Kidney (tissue), 14 donors: ENCODE results near the gene PEDS1. TPM values are rescaled to one million over a fixed set of nuclear protein-coding genes. Genes with fewer than 3 reads are reported as not detected.
"Not testable (repeated sequence)": the region's sequence is repeated elsewhere in the genome, so short reads cannot be mapped to it uniquely, and the experiment has no call there.

ENCODE experiments used
- DNase-seq, 5 donors: peaks; one replicate each; pipeline ENCODE4 v3.0.0-alpha.2; 2013 to 2020
- FAIRE-seq: peaks from 2 replicates; lab custom pipeline; 2012; peaks lifted over from hg19 to GRCh38; lab: Jason Lieb, UNC
- H3K27ac ChIP-seq, 2 donors: one replicate each; pipeline ENCODE4 v1.7.0; 2013; ENCODE audit warnings: low read depth in 2 of 2, low read length in 2 of 2, inconsistent platforms in 1 of 2
- H3K27me3 ChIP-seq: one replicate; pipeline ENCODE4 v1.7.1; 2013; ENCODE audit warnings: low read length, inconsistent platforms; ENCODE audit not compliant: control insufficient read depth, insufficient read depth
- H3K36me3 ChIP-seq, 3 donors: one replicate each; pipeline versions ENCODE4 v1.7.0 to v1.7.1; 2013; ENCODE audit warnings: low read length in 3 of 3, control low read depth in 1 of 3, inconsistent platforms in 1 of 3; ENCODE audit not compliant: insufficient read depth in 3 of 3, control insufficient read depth in 2 of 3
- H3K4me1 ChIP-seq, 3 donors: one replicate each; pipeline versions ENCODE4 v1.7.0 to v1.7.1; 2013; ENCODE audit warnings: low read length in 3 of 3, inconsistent platforms in 1 of 3, low read depth in 1 of 3; ENCODE audit not compliant: control insufficient read depth in 2 of 3, insufficient read depth in 2 of 3
- H3K4me3 ChIP-seq, 3 donors: one replicate each; pipeline versions ENCODE4 v1.7.0 to v1.8.1; 2013; ENCODE audit warnings: low read length in 3 of 3, control low read depth in 1 of 3, inconsistent platforms in 1 of 3
- H3K9ac ChIP-seq, 3 donors: one replicate each; pipeline versions ENCODE4 v1.7.0 to v1.7.1; 2013; ENCODE audit warnings: low read length in 3 of 3, control low read depth in 1 of 3, inconsistent platforms in 1 of 3
- H3K9me3 ChIP-seq, 3 donors: one replicate each; pipeline versions ENCODE4 v1.7.0 to v1.7.1; 2013; ENCODE audit warnings: low read length in 3 of 3, control low read depth in 1 of 3, inconsistent platforms in 1 of 3; ENCODE audit not compliant: control insufficient read depth in 2 of 3, insufficient read depth in 1 of 3
- intact Hi-C: fragments of 100-400 bp; cut with DNase I; formaldehyde crosslinking; loops from one replicate; pipeline ENCODE4 v1.11.1; 2022
- polyA plus RNA-seq: library from polyadenylated mRNA; stranded (reverse); fragments of 350-450 nt; fragmentation: Illumina TruSeq; extraction: RNeasy Lipid Tissue Mini Kit (QIAGEN cat#74804); gene quantifications from one replicate; pipeline ENCODE4 v1.2.3, GENCODE V29; 2014; ENCODE audit warnings: low read depth, low replicate concordance; ENCODE audit not compliant: insufficient read depth
- total RNA-seq: library from RNA; stranded (reverse); fragmentation: NEBNext Ultra II Directional; extraction: Animal tissue kit (Norgen Biotek cat#: 25700); gene quantifications from one replicate; pipeline ENCODE4 v1.2.1, GENCODE V29; 2021
- TF ChIP-seq, protein P1 (sequence below): IDR thresholded peaks from 3 replicates; pipeline ENCODE4 v1.5.1; 2012; ENCODE audit warnings: mild to moderate bottlenecking, moderate library complexity, borderline replicate concordance; ENCODE audit not compliant: insufficient read depth; ENCODE audit errors: extremely low read depth
- donor health status: control.
- donor health status: control.
- donor health status: control.
- donor health status: control.
- donor health status: control.
- donor health status: DM: yes; HTN: yes; CAD: no.
- donor health status: Normal renal cell carcinoma (clear cell type).

Gene PEDS1
- total and polyA plus RNA-seq, 2 donors from 2014 or later, result 16.3 to 18.3 TPM

DNA sequence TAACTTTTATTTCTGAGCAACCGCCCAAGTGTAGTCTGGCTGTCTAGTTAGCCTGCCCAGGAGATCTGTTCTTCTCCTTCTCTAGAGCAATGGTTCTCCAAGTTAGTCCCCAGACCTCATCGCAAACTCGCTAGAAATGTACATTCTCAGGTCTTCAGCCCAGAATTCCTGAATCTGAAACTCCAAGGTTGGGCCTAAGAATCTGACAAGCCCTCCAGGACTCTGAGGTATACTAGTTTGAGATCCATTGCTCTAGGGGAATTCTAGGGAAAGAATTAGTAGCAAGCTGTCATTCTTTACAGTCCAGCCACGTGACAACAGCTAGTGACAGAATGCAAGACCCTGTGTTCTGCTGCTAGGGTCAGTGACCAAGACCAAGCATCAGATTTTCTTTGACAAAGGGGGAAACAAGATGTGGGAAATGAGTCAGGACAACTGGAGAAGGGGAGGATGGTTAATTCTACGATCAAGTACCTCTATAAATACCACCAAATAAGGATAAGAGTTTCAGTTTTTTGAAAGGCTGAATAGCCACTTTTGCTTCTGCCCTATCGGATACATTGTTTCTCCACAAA is 46.4 kb downstream of the PEDS1 start:
- Histone ChIP-seq H3K4me1 (peaks cover 0 to 32% (median 29%) of the 10 kb centered on the region in 3 donors), H3K4me3 (no peak overlapping the region), H3K36me3 (no peaks in the 10 kb centered on the region), H3K27ac (no peak overlapping the region), H3K27me3 (no peaks in the 10 kb centered on the region), H3K9ac (no peak overlapping the region), H3K9me3 (no peaks in the 10 kb centered on the region)
- DNase-seq (no peak), FAIRE-seq (no peak)
- TF ChIP-seq, protein P1, sequence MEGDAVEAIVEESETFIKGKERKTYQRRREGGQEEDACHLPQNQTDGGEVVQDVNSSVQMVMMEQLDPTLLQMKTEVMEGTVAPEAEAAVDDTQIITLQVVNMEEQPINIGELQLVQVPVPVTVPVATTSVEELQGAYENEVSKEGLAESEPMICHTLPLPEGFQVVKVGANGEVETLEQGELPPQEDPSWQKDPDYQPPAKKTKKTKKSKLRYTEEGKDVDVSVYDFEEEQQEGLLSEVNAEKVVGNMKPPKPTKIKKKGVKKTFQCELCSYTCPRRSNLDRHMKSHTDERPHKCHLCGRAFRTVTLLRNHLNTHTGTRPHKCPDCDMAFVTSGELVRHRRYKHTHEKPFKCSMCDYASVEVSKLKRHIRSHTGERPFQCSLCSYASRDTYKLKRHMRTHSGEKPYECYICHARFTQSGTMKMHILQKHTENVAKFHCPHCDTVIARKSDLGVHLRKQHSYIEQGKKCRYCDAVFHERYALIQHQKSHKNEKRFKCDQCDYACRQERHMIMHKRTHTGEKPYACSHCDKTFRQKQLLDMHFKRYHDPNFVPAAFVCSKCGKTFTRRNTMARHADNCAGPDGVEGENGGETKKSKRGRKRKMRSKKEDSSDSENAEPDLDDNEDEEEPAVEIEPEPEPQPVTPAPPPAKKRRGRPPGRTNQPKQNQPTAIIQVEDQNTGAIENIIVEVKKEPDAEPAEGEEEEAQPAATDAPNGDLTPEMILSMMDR, result no peak
- intact Hi-C loops, result no loop called here

- H3K9me3 ChIP-seq, H3K4me3 ChIP-seq, H3K27me3 ChIP-seq, H3K36me3 ChIP-seq, H3K27ac ChIP-seq, H3K9ac ChIP-seq, FAIRE-seq, intact Hi-C loops, DNase-seq: not testable (repeated sequence)
- H3K4me1 ChIP-seq, result peaks cover 0 to 27% (median 27%) of the 10 kb centered on the region in 3 donors
Observed at GRCh38 chr20:50106669-50107068, 46.9 kb downstream of the PEDS1 start.

Other genes starting within 250 kb of the PEDS1 start
- 9.0 TPM for gene SPATA2, start 238.2 kb downstream of the PEDS1 start, total RNA-seq
- gene SPATA2, start 238.2 kb downstream of the PEDS1 start, polyA plus RNA-seq, result 5.8 TPM
- gene RNF114, start 217.3 kb downstream of the PEDS1 start, total RNA-seq, result 89.2 TPM
- gene RNF114, start 217.3 kb downstream of the PEDS1 start, polyA plus RNA-seq, result 70.7 TPM
- 3.7 TPM for gene SNAI1, start 170.7 kb downstream of the PEDS1 start, total RNA-seq
- 4.5 TPM for gene SNAI1, start 170.7 kb downstream of the PEDS1 start, polyA plus RNA-seq
- 99.1 TPM for gene UBE2V1, start 40.6 kb downstream of the PEDS1 start, total RNA-seq
- 105 TPM for gene UBE2V1, start 40.6 kb downstream of the PEDS1 start, polyA plus RNA-seq
- 81.4 TPM for gene CEBPB, start 37.1 kb upstream of the PEDS1 start, total RNA-seq
- 33.6 TPM for gene CEBPB, start 37.1 kb upstream of the PEDS1 start, polyA plus RNA-seq